NCI-H2081 (cell line): ENCODE data around the gene DEFB108B.
"Not testable (repeated sequence)": the region's sequence is repeated elsewhere in the genome, so short reads cannot be mapped to it uniquely, and the experiment has no call there.

Experiments
- DNase-seq, 2 experiments: peaks; one replicate each; lab custom pipeline; 2025; lab: John Stamatoyannopoulos, UW

Gene DEFB108B

GRCh38 chr11:71832811-71833210, at the start of gene DEFB108B:
TSS of gene DEFB108B (plus strand) at chr11:71833200. CDS start at chr11:71833200, 0 bp downstream.
- DNase-seq, result not testable (repeated sequence)

- DNase-seq, result not testable (repeated sequence)
These were observed 46.7 kb upstream of the DEFB108B start for GRCh38 chr11:71786114-71786847.

- not testable (repeated sequence) for DNase-seq
These were observed 46.2 kb upstream of the DEFB108B start for GRCh38 chr11:71786848-71787097.

GRCh38 chr11:71787098-71787823, 45.7 kb upstream of the DEFB108B start:
- DNase-seq, result peak; percentile 97 to 98

GRCh38 chr11:71787824-71788454, 45.1 kb upstream of the DEFB108B start:
- peak in 1 of 2 experiments; percentile 14 for DNase-seq

GRCh38 chr11:71789444-71790196, 43.4 kb upstream of the DEFB108B start:
- DNase-seq, result not testable (repeated sequence)

GRCh38 chr11:71791111-71791510, 41.9 kb upstream of the DEFB108B start:
- DNase-seq, result not testable (repeated sequence)

GRCh38 chr11:71792621-71793235, 40.3 kb upstream of the DEFB108B start:
- DNase-seq, result peak in 1 of 2 experiments; percentile 8

- not testable (repeated sequence) for DNase-seq
These were observed 38.5 kb upstream of the DEFB108B start for GRCh38 chr11:71794386-71795040.

GRCh38 chr11:71795236-71795635, 37.8 kb upstream of the DEFB108B start:
- DNase-seq, result not testable (repeated sequence)

- not testable (repeated sequence) for DNase-seq
These were observed 37.0 kb upstream of the DEFB108B start for GRCh38 chr11:71796016-71796415.

GRCh38 chr11:71796781-71797180, 36.2 kb upstream of the DEFB108B start:
- not testable (repeated sequence) for DNase-seq

- DNase-seq, result not testable (repeated sequence)
These were observed 33.4 kb upstream of the DEFB108B start for GRCh38 chr11:71799556-71800128.

GRCh38 chr11:71800335-71800953, 32.6 kb upstream of the DEFB108B start:
- DNase-seq, result peak; percentile 68 to 81

GRCh38 chr11:71801026-71801425, 32.0 kb upstream of the DEFB108B start:
- DNase-seq, result not testable (repeated sequence)

- not testable (repeated sequence) for DNase-seq
These were observed 30.1 kb upstream of the DEFB108B start for GRCh38 chr11:71802874-71803273.

GRCh38 chr11:71804158-71804947, 28.6 kb upstream of the DEFB108B start:
- not testable (repeated sequence) for DNase-seq

GRCh38 chr11:71812529-71812928, 20.5 kb upstream of the DEFB108B start:
- not testable (repeated sequence) for DNase-seq
